ENCODE results near the gene UNC45B.
"Not testable (repeated sequence)": the region's sequence is repeated elsewhere in the genome, so short reads cannot be mapped to it uniquely, and the experiment has no call there.

Gene UNC45B

GRCh38 chr17:35142467-35142796, 5.2 kb upstream of the UNC45B start:
- no peak for DNase-seq (ENCODE audit: low read depth, low spot score)

DNA sequence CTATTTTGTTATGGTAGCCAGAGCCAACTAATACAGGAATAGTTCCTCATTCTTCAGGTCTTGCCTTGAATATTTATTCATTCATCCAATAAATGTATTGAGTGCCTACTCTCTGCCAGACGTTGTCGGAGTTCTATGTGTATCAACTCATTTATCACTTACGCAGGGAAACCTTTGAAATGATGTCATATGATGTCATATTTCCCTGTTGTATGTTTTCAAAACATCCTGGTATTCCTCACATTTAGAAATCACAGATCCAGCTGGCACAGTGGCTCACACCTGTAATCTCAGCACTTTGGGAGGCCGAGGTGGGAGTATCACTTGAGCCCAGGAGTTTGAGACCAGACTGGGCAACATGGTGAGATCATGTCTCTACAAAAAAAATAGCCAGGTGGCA, 2.8 kb upstream of the UNC45B start:
- no peak for DNase-seq (ENCODE audit: low read depth, low spot score)

DNA sequence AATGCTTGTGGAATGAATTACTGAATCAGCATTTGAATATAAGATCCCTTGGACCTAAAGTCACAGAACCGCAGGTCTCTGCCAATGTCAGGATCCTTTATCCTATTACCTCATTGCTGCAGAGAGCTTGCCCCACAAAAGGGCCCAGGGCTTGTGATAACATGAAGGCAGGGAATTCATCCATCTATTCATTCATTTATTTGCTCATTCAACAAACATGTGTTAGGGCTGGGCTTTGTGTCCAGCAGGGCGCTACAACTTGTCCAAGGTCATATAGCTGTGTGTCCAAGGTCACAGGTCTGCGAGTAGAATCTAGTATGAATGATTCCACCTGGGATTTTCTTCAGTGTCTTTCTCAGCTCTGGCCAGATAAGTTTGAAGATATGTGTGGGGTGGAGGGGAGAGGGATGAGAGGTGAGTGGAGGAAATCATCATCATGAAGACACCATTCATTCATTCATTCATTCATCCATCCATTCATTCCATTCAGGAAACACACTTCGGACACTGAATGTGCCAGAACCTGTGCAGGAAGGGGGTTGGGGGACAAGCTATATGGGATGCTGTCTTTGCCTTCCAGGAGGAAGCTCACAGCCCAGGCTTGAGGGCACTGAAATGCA, 1.3 kb upstream of the UNC45B start:
- no peak for DNase-seq (ENCODE audit: low read depth, low spot score)

DNA sequence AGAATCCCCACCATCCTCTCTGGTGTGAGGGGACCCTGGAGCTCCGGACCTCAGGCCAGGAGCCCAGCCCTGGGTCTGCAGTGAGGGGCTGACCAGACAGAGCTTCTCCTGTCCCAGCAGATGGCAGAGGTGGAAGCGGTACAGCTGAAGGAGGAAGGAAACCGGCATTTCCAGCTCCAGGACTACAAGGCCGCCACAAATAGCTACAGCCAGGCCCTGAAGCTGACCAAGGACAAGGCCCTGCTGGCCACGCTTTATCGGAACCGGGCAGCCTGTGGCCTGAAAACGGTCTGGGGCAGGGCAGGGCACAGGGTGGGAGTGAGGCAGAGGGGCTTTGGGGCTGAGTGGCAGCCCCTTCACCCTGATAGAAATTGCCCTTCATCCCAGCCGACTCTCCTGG, 527 bp downstream of the UNC45B start:
- DNase-seq (ENCODE audit: low read depth, low spot score): no peak

- no peak for DNase-seq (ENCODE audit: low read depth, low spot score)
Measured at GRCh38 chr17:35149941-35150340, 2.3 kb downstream of the UNC45B start.

GRCh38 chr17:35151080-35151479, 3.5 kb downstream of the UNC45B start:
- DNase-seq (ENCODE audit: low read depth, low spot score): not testable (repeated sequence)

GRCh38 chr17:35152421-35153140, 5.0 kb downstream of the UNC45B start:
- DNase-seq (ENCODE audit: low read depth, low spot score): no peak

- DNase-seq (ENCODE audit: low read depth, low spot score): no peak
Measured at GRCh38 chr17:35154196-35155165, 6.9 kb downstream of the UNC45B start.

- DNase-seq (ENCODE audit: low read depth, low spot score): no peak
Measured at GRCh38 chr17:35155246-35155645, 7.6 kb downstream of the UNC45B start.

- DNase-seq (ENCODE audit: low read depth, low spot score): no peak
Measured at GRCh38 chr17:35159940-35160339, 12.3 kb downstream of the UNC45B start.

DNA sequence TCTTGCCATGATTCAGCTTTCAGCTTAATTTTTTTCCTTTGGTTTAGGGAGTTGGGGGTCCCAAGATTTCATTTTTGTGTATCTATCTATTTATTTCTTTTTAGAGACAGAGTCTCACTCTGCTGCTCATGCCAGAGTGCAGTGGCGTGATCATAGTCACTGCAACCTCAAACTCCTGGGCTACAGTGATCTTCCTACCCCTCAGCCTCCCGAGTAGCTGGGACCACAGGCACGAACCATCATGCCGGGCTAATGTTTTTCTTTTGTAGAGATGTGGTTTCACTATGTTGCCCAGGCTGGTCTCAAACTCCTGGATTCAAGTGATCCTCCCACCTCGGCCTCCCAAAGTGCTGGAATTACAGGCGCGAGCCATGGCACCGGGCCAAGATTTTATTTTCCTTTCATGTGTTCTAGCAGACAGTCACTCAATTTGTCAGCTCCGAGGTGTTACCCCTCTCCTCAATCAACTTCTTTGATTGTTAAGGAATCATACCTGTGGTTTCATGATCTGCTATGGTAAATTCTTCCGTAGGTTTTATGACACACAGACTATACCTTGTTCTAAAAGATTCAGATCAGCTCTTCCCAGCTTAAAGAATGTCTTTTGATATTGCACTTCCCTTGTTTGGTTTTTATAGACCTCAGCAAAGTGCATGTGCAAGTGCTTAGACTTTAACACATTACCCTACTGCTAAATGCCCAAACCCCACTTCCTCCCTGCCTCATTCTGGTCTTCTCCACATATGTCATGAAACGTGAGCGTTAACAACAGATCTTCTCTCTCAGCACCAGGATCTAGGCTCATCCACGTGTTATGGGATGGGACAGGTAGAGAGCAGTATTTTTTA, 13.0 kb downstream of the UNC45B start:
- peak; percentile 14 for DNase-seq (ENCODE audit: low read depth, low spot score)

DNA sequence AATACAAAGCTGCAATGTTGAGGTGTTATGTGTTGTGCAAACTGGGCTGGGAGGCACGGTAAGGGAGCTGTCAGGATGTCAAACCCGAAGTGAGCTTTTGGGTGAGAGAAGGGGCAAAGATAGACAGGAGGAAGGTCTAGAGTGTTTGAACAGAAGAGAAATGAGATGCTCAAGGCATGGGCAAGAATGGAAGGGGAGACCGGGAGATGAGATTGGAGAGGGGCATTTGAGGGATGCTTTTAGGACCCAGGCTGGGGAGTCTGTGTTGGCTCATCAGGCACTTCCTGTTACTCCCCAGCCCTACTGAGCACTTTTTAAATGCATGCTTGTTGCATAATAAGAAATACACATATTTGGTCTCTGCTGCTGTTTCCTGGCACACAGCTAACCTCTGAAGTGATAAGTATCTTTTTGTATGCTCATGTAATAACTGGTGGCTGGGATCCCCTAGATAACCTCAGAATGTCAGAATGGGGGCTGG, 13.7 kb downstream of the UNC45B start:
- DNase-seq (ENCODE audit: low read depth, low spot score): no peak

- no peak for DNase-seq (ENCODE audit: low read depth, low spot score)
Measured at GRCh38 chr17:35162755-35163154, 15.1 kb downstream of the UNC45B start.

GRCh38 chr17:35163886-35164285, 16.3 kb downstream of the UNC45B start:
- no peak for DNase-seq (ENCODE audit: low read depth, low spot score)

- DNase-seq (ENCODE audit: low read depth, low spot score): no peak
Measured at GRCh38 chr17:35164716-35165115, 17.1 kb downstream of the UNC45B start.

GRCh38 chr17:35166526-35166925, 18.9 kb downstream of the UNC45B start:
- DNase-seq (ENCODE audit: low read depth, low spot score): no peak

DNA sequence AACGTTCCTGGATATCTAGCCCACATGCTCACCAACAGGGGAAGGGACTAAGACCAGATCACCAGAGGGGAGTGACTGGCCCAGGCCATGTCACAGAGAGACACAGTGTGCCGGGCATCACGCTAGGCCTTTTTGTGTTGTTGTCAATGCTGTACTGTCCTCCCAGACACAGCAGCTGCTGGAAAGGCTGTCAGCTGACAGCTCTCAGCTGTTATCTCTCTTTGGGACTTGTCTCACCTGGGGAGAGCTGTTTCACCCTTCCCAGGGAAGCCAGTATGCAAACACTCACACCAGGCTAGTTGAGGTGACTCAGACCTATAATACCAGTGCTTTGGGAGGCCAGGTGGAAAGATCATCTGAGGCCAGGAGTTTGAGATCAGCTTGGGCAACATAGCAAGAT, 19.4 kb downstream of the UNC45B start:
- no peak for DNase-seq (ENCODE audit: low read depth, low spot score)

GRCh38 chr17:35167666-35168065, 20.0 kb downstream of the UNC45B start:
- no peak for DNase-seq (ENCODE audit: low read depth, low spot score)

GRCh38 chr17:35169835-35170363, 22.3 kb downstream of the UNC45B start:
- DNase-seq (ENCODE audit: low read depth, low spot score): no peak

DNA sequence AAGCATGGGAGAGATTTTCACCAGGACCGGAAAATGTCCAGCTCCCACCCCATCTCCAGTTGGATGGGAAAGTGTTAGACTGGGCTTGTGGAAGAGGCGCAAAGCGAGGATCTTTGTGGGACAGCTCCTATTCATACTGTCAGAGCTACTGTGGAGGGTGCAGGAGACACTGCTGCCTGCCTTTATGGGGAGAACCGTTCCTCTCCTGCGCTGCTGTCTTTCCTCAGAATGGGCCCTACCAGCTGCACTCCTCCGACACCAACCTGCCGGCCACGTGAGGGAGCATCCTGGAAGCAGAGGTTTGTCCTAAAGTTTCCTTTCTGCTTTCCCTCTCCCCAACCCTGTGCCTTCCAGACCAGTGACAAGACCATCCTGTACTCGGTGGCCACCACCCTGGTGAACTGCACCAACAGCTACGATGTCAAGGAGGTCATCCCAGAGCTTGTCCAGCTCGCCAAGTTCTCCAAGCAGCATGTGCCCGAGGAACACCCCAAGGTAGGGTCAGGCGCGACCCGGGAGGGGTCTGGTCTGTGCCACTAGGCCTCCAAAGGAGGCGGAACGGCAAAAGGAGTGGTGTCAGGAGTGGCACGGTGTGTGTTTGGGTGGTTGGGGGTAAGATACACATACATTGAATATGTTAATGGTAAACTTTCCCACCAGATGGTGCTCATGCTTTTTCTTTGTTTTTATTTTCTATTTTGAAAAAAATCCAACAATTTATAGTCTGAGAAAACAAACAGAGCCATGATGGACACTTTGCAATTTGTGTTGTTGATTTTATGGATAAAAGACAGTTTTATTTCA, 23.6 kb downstream of the UNC45B start:
- no peak for DNase-seq (ENCODE audit: low read depth, low spot score)
